Mesendoderm (in vitro differentiated cells): ENCODE measurements around the gene EYA2.

Experiments
- DNase-seq: peaks from one replicate; pipeline ENCODE4 v3.0.0; 2013
- H2AK5ac ChIP-seq: 2 replicates; pipeline ENCODE4 v1.6.1; 2013; ENCODE audit warnings: low read length, inconsistent platforms
- H2BK120ac ChIP-seq: 2 replicates; pipeline ENCODE4 v1.6.1; 2013; ENCODE audit warnings: low read depth, mild to moderate bottlenecking, low read length, moderate library complexity, mixed read lengths
- H2BK15ac ChIP-seq: replicated peaks from 2 replicates; pipeline ENCODE4 v1.6.1; 2013; ENCODE audit warnings: low read depth, mild to moderate bottlenecking, moderate library complexity
- H2BK5ac ChIP-seq: 2 replicates; pipeline ENCODE4 v1.6.1; 2013; ENCODE audit warnings: low read length, inconsistent platforms
- H3K18ac ChIP-seq: 2 replicates; pipeline ENCODE4 v1.6.1; 2013; ENCODE audit warnings: mild to moderate bottlenecking, low read length, mixed read lengths
- H3K23ac ChIP-seq: one replicate; pipeline ENCODE4 v1.6.1; 2013; ENCODE audit warnings: low read length
- H3K27ac ChIP-seq: 2 replicates; pipeline ENCODE4 v1.5.1; 2013; ENCODE audit warnings: low read depth, mild to moderate bottlenecking, inconsistent platforms, low read length, moderate library complexity
- H3K27me3 ChIP-seq: 2 replicates; pipeline ENCODE4 v1.6.1; 2013; ENCODE audit warnings: low read length, control low read depth, mild to moderate bottlenecking, inconsistent platforms; ENCODE audit not compliant: insufficient read depth, poor library complexity
- H3K36me3 ChIP-seq: 2 replicates; pipeline ENCODE4 v1.6.1; 2013; ENCODE audit warnings: low read length, inconsistent platforms; ENCODE audit not compliant: control insufficient read depth, insufficient read depth
- H3K4ac ChIP-seq: one replicate; pipeline ENCODE4 v1.6.1; 2013; ENCODE audit warnings: low read depth, mild to moderate bottlenecking, low read length, moderate library complexity
- H3K4me1 ChIP-seq: 2 replicates; pipeline ENCODE4 v1.6.1; 2013; ENCODE audit warnings: low read depth, low read length, inconsistent platforms; ENCODE audit not compliant: control insufficient read depth
- H3K4me2 ChIP-seq: 2 replicates; pipeline ENCODE4 v1.6.1; 2013; ENCODE audit warnings: low read length
- H3K4me3 ChIP-seq: 2 replicates; pipeline ENCODE4 v1.5.1; 2013; ENCODE audit warnings: mild to moderate bottlenecking, low read length
- H3K56ac ChIP-seq: one replicate; pipeline ENCODE4 v1.6.1; 2013; ENCODE audit warnings: low read length
- H3K79me1 ChIP-seq: 2 replicates; pipeline ENCODE4 v1.6.1; 2013; ENCODE audit warnings: low read length, inconsistent platforms
- H3K79me2 ChIP-seq: 2 replicates; pipeline ENCODE4 v1.6.1; 2013; ENCODE audit warnings: mild to moderate bottlenecking, low read length; ENCODE audit not compliant: control insufficient read depth, insufficient read depth
- H3K9ac ChIP-seq: 2 replicates; pipeline ENCODE4 v1.6.1; 2013; ENCODE audit warnings: low read length, inconsistent platforms
- H4K5ac ChIP-seq: one replicate; pipeline ENCODE4 v1.6.1; 2013; ENCODE audit warnings: low read length
- H4K8ac ChIP-seq: one replicate; pipeline ENCODE4 v1.6.1; 2013; ENCODE audit warnings: low read depth, mild to moderate bottlenecking, control low read depth, low read length, moderate library complexity
- WGBS: extraction: QIAGEN DNeasy Blood & Tissue Kit; methylation state at CpG from one replicate; pipeline ENCODE4 v1.1.7; 2013; ENCODE audit warnings: low lambda C conversion rate, missing lambda C conversion rate; ENCODE audit not compliant: insufficient coverage; ENCODE audit errors: extremely low coverage; 5-methylcytosine and 5-hydroxymethylcytosine counted together

EYA2 gene

DNA sequence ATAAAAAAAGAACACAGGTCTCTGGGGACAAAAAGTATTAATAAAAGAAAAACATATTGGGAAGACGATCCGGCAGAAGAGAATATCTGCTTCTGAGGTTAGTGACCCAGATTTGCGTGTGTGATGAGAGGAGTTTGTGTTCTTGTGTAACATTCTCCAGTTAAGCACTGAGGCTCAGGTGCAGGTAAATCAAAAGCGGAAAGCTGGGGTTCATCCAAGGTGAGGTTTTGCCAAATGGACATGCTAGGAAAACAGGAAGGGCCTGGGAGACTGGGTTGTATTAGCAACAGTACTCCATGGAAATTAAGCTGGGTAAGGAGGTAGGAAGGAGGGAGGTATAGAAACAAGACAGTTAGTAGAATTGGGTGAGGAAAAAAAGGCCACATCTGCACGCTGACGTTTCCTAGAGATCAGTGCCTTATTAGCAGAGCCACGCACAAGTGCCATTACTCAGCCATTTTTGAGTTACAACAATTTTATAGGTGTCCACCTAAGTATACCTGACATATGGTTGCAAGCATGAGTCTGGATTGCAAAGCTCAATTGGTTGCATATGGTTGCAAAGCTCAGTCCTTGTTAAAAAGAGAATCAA, 322.3 kb downstream of the EYA2 start:
- H2BK15ac ChIP-seq: no peak overlapping the region
- H3K27me3 ChIP-seq: no peaks in the 10 kb centered on the region
- no peaks in the 10 kb centered on the region for H3K4me1 ChIP-seq
- H4K8ac ChIP-seq: no peak overlapping the region
- H3K18ac ChIP-seq: no peak overlapping the region
- no peak overlapping the region for H3K56ac ChIP-seq
- no peak overlapping the region for H3K27ac ChIP-seq
- H3K79me2 ChIP-seq: no peaks in the 10 kb centered on the region
- H2BK5ac ChIP-seq: no peak overlapping the region
- H3K9ac ChIP-seq: no peak overlapping the region
- no peak overlapping the region for H2AK5ac ChIP-seq
- WGBS: no CpG with 5 or more reads among the region's 7 CpGs
- H2BK120ac ChIP-seq: no peak overlapping the region
- no peak for DNase-seq
- no peak overlapping the region for H3K23ac ChIP-seq
- H3K4me3 ChIP-seq: no peak overlapping the region
- H3K79me1 ChIP-seq: no peaks in the 10 kb centered on the region
- H3K4ac ChIP-seq: no peak overlapping the region
- H3K4me2 ChIP-seq: no peak overlapping the region
- peaks cover 2% of the 10 kb centered on the region for H3K36me3 ChIP-seq
- no peak overlapping the region for H4K5ac ChIP-seq

DNA sequence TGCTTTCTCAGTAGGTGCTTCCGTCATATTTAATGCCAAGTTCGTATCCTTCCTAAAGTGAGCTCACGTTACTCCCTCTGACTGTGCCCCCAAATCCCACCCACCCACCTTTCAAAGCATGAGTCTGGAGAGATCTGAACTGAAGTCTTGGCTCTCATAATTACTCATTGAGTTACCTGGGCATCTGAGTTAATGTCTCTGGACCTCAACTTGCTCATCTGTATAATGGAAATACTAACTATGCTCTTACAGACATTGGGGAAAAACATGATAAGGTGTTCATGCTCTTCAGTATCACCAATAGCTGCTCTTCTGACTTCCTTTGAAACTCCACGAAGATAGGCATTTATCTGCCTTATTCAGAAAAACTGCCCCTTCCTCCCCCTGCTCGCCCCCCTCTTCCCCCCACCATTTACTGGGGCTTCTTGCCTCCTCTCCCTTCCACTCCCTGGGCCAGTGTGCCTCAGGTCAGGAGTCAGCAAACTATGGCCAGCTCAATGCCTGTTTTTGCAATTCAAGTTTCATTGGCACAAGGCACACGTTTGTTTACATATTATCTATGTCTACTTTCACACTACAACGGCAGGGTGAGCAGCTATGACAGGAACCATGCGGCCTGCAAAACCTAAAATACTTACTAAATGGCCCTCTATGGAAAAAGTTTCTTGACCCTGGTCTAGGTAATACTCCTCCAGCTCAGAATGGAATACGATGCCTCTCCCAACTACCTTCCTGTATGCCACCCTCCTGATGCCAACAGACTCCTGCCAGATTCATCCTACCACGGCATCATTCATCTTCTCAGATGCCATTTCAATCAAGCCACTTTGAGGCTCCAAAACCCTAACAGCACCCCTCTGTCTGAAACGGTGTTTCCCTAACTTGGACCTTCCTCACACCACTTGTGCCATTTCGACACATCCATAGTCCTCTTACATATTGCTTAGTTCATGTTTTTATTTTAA, 323.1 kb downstream of the EYA2 start:
- H4K5ac ChIP-seq: no peak overlapping the region
- H3K4ac ChIP-seq: no peak overlapping the region
- H3K56ac ChIP-seq: no peak overlapping the region
- H3K27me3 ChIP-seq: no peaks in the 10 kb centered on the region
- H4K8ac ChIP-seq: no peak overlapping the region
- WGBS: no CpG with 5 or more reads among the region's 12 CpGs
- H2BK120ac ChIP-seq: no peak overlapping the region
- H3K4me2 ChIP-seq: no peak overlapping the region
- H2BK5ac ChIP-seq: no peak overlapping the region
- peaks cover 2% of the 10 kb centered on the region for H3K36me3 ChIP-seq
- no peak overlapping the region for H2BK15ac ChIP-seq
- H3K9ac ChIP-seq: no peak overlapping the region
- no peak overlapping the region for H3K23ac ChIP-seq
- no peak overlapping the region for H3K27ac ChIP-seq
- no peak for DNase-seq
- H3K18ac ChIP-seq: no peak overlapping the region
- no peaks in the 10 kb centered on the region for H3K79me1 ChIP-seq
- H2AK5ac ChIP-seq: no peak overlapping the region
- no peaks in the 10 kb centered on the region for H3K4me1 ChIP-seq
- H3K4me3 ChIP-seq: no peak overlapping the region
- H3K79me2 ChIP-seq: no peaks in the 10 kb centered on the region

DNA sequence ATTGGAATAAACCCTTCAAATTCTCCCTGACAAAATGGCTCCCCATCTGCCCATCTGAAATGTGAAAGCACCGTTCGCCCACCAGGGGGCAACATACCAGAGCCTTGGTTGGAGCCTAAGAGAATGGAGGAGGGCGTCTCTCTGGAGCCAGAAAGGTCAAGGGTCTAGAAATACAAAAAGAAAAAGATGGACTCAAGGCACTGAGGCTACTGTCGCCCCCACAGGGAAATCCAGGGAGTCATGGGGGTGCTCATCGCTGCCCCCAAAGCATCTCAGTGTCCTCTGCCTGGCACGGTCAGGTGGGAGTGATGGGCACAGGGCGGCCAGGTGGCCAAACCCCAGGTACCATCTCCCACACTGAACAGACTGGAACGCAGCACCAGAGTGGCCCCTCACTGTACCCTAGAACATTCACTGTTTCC, 325.5 kb downstream of the EYA2 start:
- Histone ChIP-seq H3K9ac (no peak overlapping the region), H3K4me2 (no peak overlapping the region), H2BK120ac (no peak overlapping the region), H4K8ac (no peak overlapping the region), H3K23ac (no peak overlapping the region), H3K27ac (no peak overlapping the region), H3K36me3 (peaks cover 7% of the 10 kb centered on the region), H2BK15ac (no peak overlapping the region), H3K79me2 (no peaks in the 10 kb centered on the region), H3K4ac (no peak overlapping the region), H3K4me1 (no peaks in the 10 kb centered on the region), H3K18ac (no peak overlapping the region), H3K27me3 (no peaks in the 10 kb centered on the region), H2BK5ac (no peak overlapping the region), H3K79me1 (no peaks in the 10 kb centered on the region), H2AK5ac (no peak overlapping the region), H4K5ac (no peak overlapping the region), H3K56ac (no peak overlapping the region), H3K4me3 (no peak overlapping the region)
- DNase-seq: peak; percentile 71
- WGBS: no CpG with 5 or more reads among the region's 8 CpGs

DNA sequence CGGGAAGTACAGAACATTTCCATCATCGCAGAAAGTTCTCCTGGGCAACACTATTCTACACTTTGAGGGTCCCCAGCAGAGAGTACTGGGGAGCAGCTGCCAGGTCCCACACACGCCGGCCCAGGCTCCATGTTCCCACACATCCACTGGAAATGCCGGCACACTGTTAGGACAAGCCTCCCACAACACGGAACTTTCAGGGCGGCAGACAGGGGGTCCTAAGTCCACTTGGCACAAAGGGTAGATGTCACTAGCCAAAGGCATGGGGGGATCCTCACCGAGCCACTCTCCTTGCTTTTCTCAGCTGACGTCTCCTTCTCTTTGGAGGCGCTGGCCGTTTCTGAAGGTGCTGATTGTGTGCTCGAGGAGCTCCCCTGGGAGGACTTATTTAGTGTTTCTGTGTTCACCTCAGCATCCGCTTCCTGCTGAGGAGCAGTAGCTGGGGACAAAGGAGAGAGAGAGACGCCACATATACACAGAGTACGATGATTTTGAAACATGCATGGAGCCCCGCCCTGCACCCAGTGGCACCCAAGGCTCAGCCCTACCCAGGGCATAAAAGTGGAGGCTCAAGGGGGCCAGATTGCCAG, 326.5 kb downstream of the EYA2 start:
- WGBS: no CpG with 5 or more reads among the region's 16 CpGs
- no peak overlapping the region for H4K5ac ChIP-seq
- no peak overlapping the region for H2BK15ac ChIP-seq
- H3K36me3 ChIP-seq: peaks cover 8% of the 10 kb centered on the region
- H3K79me2 ChIP-seq: no peaks in the 10 kb centered on the region
- H3K4me1 ChIP-seq: no peaks in the 10 kb centered on the region
- no peak overlapping the region for H2BK5ac ChIP-seq
- no peak overlapping the region for H3K9ac ChIP-seq
- no peak overlapping the region for H3K56ac ChIP-seq
- no peaks in the 10 kb centered on the region for H3K27me3 ChIP-seq
- H3K4ac ChIP-seq: no peak overlapping the region
- no peak overlapping the region for H3K4me2 ChIP-seq
- no peak overlapping the region for H3K4me3 ChIP-seq
- H3K18ac ChIP-seq: no peak overlapping the region
- no peak overlapping the region for H3K23ac ChIP-seq
- H3K27ac ChIP-seq: no peak overlapping the region
- H2BK120ac ChIP-seq: no peak overlapping the region
- H2AK5ac ChIP-seq: no peak overlapping the region
- no peak for DNase-seq
- no peaks in the 10 kb centered on the region for H3K79me1 ChIP-seq
- no peak overlapping the region for H4K8ac ChIP-seq

DNA sequence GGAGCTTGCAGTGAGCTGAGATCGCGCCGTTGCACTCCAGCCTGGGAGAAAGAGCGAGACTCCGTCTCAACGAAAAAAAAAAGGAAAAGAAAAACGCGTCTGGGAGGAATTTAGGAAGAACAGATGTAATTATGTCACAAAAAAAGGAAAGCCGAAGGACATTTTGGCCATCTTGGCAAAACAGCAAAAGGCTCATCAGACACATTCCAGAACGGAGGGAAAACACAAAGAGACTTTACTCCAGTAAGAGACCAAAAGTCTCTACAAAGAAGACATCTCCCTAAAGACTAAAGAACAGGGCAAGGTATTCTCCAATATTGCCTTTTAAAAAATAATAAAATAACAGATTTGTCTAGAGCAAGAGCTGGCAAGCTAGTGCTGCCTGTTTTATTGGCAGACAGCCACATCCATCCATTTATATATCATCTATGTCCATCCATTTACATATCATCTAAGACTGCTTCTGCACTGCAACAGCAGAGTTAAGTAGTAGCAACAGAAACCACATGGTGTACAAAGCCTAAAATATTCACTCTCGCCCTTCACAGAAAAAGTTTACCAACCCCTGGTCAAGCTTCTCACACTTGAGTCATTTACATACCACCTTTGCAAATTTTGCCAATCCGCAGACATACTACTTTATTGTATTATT, 328.0 kb downstream of the EYA2 start:
- no peak overlapping the region for H2AK5ac ChIP-seq
- H2BK120ac ChIP-seq: no peak overlapping the region
- no CpG with 5 or more reads among the region's 12 CpGs for WGBS
- no peaks in the 10 kb centered on the region for H3K4me1 ChIP-seq
- no peak overlapping the region for H3K27ac ChIP-seq
- H4K5ac ChIP-seq: no peak overlapping the region
- no peaks in the 10 kb centered on the region for H3K27me3 ChIP-seq
- H3K4ac ChIP-seq: no peak overlapping the region
- H3K23ac ChIP-seq: no peak overlapping the region
- no peak for DNase-seq
- H2BK5ac ChIP-seq: no peak overlapping the region
- no peak overlapping the region for H4K8ac ChIP-seq
- H2BK15ac ChIP-seq: no peak overlapping the region
- H3K36me3 ChIP-seq: peaks cover 14% of the 10 kb centered on the region
- H3K79me1 ChIP-seq: no peaks in the 10 kb centered on the region
- H3K56ac ChIP-seq: no peak overlapping the region
- no peak overlapping the region for H3K18ac ChIP-seq
- no peak overlapping the region for H3K4me2 ChIP-seq
- no peak overlapping the region for H3K9ac ChIP-seq
- no peaks in the 10 kb centered on the region for H3K79me2 ChIP-seq
- no peak overlapping the region for H3K4me3 ChIP-seq
